Fibroblast of villous mesenchyme (primary cell): ENCODE measurements around the gene NDFIP2. TPM values are rescaled to one million over a fixed set of nuclear protein-coding genes. Genes with fewer than 3 reads are reported as not detected.
"Not testable (repeated sequence)": the region's sequence is repeated elsewhere in the genome, so short reads cannot be mapped to it uniquely, and the experiment has no call there.

Experiments
- DNase-seq: peaks from one replicate; pipeline ENCODE4 v3.0.0-alpha.2; 2010; ENCODE audit warnings: low read depth
- H3K4me3 ChIP-seq: 2 replicates; pipeline ENCODE4 v1.5.1; 2011; ENCODE audit warnings: low read depth, mild to moderate bottlenecking, low read length
- CTCF ChIP-seq: IDR thresholded peaks from 2 replicates; pipeline ENCODE4 v1.5.1; 2012; ENCODE audit warnings: low read depth, mild to moderate bottlenecking, low read length; ENCODE audit not compliant: insufficient read depth
- total RNA-seq: library from RNA; depleted of rRNA; stranded (reverse); fragments of >200 nt; gene quantifications from 2 replicates; pipeline ENCODE4 v1.2.3, GENCODE V29; 2012

The NDFIP2 gene
- total RNA-seq, 1 donor: 131 TPM

DNA sequence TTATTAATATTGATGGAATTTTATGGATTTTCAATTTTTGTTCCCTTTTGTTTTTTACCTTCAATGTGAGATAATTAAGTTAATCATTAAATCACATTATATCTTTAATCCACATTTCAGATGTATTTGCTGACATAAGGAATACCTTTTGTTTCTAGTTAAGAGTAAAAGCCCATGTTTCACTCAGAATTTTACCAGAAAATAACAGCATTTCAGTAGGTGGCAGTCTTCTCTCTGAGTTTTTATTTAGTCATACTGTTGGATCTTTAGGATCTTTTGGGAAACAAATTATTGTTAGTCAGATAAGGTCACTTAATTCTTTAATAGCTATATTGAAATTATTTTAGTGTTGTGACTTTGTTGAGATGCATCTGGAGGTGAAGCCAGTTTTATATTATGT, 67.9 kb downstream of the NDFIP2 start:
- no peak overlapping the region for H3K4me3 ChIP-seq
- DNase-seq: peak; percentile 13
- peak; percentile 39 for TF ChIP-seq CTCF

GRCh38 chr13:79549355-79550106, 68.6 kb downstream of the NDFIP2 start:
- TF ChIP-seq CTCF: no peak
- peak; percentile 44 for DNase-seq
- H3K4me3 ChIP-seq: no peak overlapping the region

- H3K4me3 ChIP-seq: no peak overlapping the region
- no peak for TF ChIP-seq CTCF
- no peak for DNase-seq
Observed at GRCh38 chr13:79557666-79558065, 76.7 kb downstream of the NDFIP2 start.

- no peak for TF ChIP-seq CTCF
- no peak overlapping the region for H3K4me3 ChIP-seq
- no peak for DNase-seq
Observed at GRCh38 chr13:79560954-79561353, 80.0 kb downstream of the NDFIP2 start.

DNA sequence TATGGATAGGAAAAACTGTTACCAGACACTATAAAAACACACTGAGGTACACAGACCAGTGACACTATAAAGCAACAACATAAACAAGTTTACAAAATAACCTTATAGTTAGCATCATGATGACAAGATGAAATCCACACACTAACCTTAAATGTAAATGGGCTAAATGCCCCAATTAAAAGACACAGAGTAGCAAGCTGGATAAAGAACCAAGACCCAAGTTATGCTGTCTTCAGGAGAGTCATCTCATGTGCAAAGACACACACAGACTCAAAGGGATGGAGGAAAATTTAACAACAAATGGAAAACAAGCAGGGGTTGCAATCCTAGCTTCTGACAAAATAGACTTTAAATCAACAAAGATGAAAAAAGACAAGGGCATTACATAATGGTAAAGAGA, 81.6 kb downstream of the NDFIP2 start:
- no peak for TF ChIP-seq CTCF
- no peak overlapping the region for H3K4me3 ChIP-seq
- DNase-seq: no peak

GRCh38 chr13:79566118-79566517, 85.2 kb downstream of the NDFIP2 start:
- H3K4me3 ChIP-seq: no peak overlapping the region
- DNase-seq: no peak
- TF ChIP-seq CTCF: no peak

DNA sequence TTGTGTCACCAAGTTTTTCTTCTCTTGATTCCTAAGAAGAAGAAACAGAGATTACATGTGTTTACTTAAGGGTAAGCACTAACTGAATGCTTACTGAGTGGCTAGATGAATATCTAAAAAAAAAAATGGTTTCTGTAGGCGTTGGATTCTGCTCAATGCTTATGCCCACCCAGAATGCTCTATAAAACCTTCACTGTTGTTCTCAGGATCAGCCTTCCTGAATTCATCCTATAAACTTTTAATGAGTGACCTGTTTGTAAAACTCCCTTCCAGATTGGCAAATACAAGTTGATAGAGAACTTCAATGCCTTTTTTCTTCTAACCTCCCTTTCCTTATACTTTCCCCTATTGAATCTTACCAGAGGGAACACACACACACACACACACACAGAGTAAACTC, 90.2 kb downstream of the NDFIP2 start:
- H3K4me3 ChIP-seq: no peak overlapping the region
- peak; percentile 3 for DNase-seq
- TF ChIP-seq CTCF: no peak

- not testable (repeated sequence) for DNase-seq, H3K4me3 ChIP-seq
Observed at GRCh38 chr13:79573892-79574291, 92.9 kb downstream of the NDFIP2 start.
